KMS-11 (cell line): ENCODE data around the gene ASB9.

Experiments
- H2AFZ ChIP-seq: fragments of 200-600 bp; sonication (generic); 2 replicates; pipeline ENCODE4 v1.6.1; 2016; ENCODE audit warnings: antibody characterized with exemption, mixed run types, low read depth
- H3K27ac ChIP-seq: fragments of 200-600 bp; sonication (generic); 2 replicates; pipeline ENCODE4 v1.6.1; 2016; ENCODE audit warnings: mild to moderate bottlenecking, mixed run types
- H3K27me3 ChIP-seq: fragments of 200-600 bp; sonication (generic); 2 replicates; pipeline ENCODE4 v1.6.1; 2017; ENCODE audit warnings: mild to moderate bottlenecking, low read depth, mixed run types, moderate library complexity; ENCODE audit not compliant: insufficient read depth
- H3K36me3 ChIP-seq: fragments of 200-600 bp; sonication (generic); 2 replicates; pipeline ENCODE4 v1.6.1; 2017; ENCODE audit warnings: mild to moderate bottlenecking, mixed run types; ENCODE audit not compliant: insufficient read depth
- H3K4me1 ChIP-seq: fragments of 200-600 bp; sonication (generic); 2 replicates; pipeline ENCODE4 v1.6.1; 2016; ENCODE audit warnings: mild to moderate bottlenecking, low read depth, mixed run types; ENCODE audit not compliant: poor library complexity, severe bottlenecking
- H3K4me2 ChIP-seq: fragments of 200-600 bp; sonication (generic); 2 replicates; pipeline ENCODE4 v1.7.0; 2016; ENCODE audit warnings: mild to moderate bottlenecking, mixed run types
- H3K4me3 ChIP-seq: fragments of 200-600 bp; sonication (generic); IDR thresholded peaks from 2 replicates; pipeline ENCODE4 v1.6.1; 2017; ENCODE audit warnings: low read depth, low read length, mixed read lengths; ENCODE audit not compliant: insufficient read depth
- H3K79me2 ChIP-seq: fragments of 200-600 bp; sonication (generic); 2 replicates; pipeline ENCODE4 v1.6.1; 2016; ENCODE audit warnings: low read depth, mixed run types; ENCODE audit not compliant: insufficient read depth
- H3K9ac ChIP-seq: fragments of 200-600 bp; sonication (generic); 2 replicates; pipeline ENCODE4 v1.6.1; 2016; ENCODE audit warnings: mild to moderate bottlenecking, mixed run types
- H4K20me1 ChIP-seq: fragments of 200-600 bp; sonication (generic); 2 replicates; pipeline ENCODE4 v1.6.1; 2016; ENCODE audit warnings: mild to moderate bottlenecking, mixed run types; ENCODE audit not compliant: insufficient read depth
- TF ChIP-seq, protein P1 (sequence below): fragments of 200-600 bp; sonication (generic); conservative IDR thresholded peaks from 2 replicates; pipeline ENCODE4 v1.6.1; 2017; ENCODE audit warnings: low read depth, mild to moderate bottlenecking, antibody characterized with exemption, low read length, moderate library complexity, mixed read lengths

The ASB9 gene

DNA sequence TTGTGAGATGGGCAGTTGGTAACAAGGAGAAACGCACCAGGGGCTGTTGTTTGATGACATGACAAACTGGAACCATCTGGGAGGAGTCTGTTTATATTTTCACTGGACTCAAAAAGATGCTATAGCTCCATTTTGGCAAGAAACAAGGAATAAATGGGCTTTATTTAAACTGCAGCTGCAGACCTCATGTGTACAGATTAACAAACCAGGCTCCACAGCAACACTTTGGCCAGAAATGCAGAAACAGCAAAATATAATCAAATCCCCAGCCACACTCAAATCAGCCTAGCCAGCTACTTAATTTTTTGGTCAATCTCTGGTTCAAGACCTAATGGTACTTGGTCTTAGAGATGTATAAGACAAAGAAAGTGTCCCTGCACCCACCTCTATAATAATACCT lies 52.7 kb downstream of the ASB9 start:
- Histone ChIP-seq H3K79me2 (no peaks in the 10 kb centered on the region), H3K27ac (no peak overlapping the region), H3K27me3 (no peaks in the 10 kb centered on the region), H3K4me3 (no peak overlapping the region), H3K36me3 (no peaks in the 10 kb centered on the region), H3K4me1 (no peaks in the 10 kb centered on the region), H2AFZ (no peak overlapping the region), H3K9ac (no peak overlapping the region), H3K4me2 (no peak overlapping the region), H4K20me1 (no peaks in the 10 kb centered on the region)
- TF ChIP-seq, protein P1, sequence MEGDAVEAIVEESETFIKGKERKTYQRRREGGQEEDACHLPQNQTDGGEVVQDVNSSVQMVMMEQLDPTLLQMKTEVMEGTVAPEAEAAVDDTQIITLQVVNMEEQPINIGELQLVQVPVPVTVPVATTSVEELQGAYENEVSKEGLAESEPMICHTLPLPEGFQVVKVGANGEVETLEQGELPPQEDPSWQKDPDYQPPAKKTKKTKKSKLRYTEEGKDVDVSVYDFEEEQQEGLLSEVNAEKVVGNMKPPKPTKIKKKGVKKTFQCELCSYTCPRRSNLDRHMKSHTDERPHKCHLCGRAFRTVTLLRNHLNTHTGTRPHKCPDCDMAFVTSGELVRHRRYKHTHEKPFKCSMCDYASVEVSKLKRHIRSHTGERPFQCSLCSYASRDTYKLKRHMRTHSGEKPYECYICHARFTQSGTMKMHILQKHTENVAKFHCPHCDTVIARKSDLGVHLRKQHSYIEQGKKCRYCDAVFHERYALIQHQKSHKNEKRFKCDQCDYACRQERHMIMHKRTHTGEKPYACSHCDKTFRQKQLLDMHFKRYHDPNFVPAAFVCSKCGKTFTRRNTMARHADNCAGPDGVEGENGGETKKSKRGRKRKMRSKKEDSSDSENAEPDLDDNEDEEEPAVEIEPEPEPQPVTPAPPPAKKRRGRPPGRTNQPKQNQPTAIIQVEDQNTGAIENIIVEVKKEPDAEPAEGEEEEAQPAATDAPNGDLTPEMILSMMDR: no peak

DNA sequence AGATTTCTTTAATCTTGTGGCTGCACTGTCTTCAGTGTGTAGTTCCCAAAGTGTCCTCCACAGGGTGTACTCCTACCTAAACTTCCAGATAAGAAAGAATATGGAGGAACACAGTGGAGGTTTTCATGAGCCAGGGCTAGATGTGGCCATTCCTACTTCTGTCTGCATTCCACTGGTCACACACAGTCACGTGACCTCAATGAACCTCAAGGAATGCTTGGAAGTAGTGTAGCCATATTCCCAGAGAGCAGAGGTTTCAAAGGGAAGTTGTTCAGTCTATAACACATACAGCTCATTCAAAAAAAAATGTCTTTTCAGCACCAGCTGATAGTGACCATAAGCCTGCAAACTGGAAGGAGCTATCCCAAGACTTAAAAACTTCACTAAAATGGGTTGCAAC lies 53.6 kb downstream of the ASB9 start:
- H3K4me3 ChIP-seq: no peak overlapping the region
- TF ChIP-seq, protein P1: no peak
- H4K20me1 ChIP-seq: no peaks in the 10 kb centered on the region
- no peaks in the 10 kb centered on the region for H3K27me3 ChIP-seq
- H2AFZ ChIP-seq: no peak overlapping the region
- H3K27ac ChIP-seq: no peak overlapping the region
- no peaks in the 10 kb centered on the region for H3K36me3 ChIP-seq
- no peaks in the 10 kb centered on the region for H3K79me2 ChIP-seq
- no peak overlapping the region for H3K9ac ChIP-seq
- no peak overlapping the region for H3K4me2 ChIP-seq
- no peaks in the 10 kb centered on the region for H3K4me1 ChIP-seq

DNA sequence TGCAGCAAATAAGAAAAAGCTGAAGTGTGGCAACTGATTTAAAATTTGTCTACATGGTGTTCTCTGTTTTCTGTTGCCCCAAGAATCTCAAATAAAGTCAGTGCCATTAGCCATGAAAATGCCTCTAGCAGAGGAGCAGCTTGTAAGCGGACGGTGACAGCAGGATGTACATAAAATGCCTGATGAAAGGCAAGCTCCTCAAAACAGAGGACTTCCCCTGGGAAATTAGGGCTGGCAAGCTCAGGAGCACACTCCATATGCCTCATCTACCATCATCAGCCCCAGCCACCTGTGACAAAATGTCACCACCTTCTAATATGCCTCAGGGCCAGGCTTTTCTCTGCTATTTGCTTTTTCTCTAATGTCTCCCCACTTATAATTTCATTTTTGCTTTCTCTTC lies 54.5 kb downstream of the ASB9 start:
- TF ChIP-seq, protein P1: no peak
- H3K36me3 ChIP-seq: no peaks in the 10 kb centered on the region
- H3K27ac ChIP-seq: no peak overlapping the region
- H3K4me3 ChIP-seq: no peak overlapping the region
- no peaks in the 10 kb centered on the region for H3K79me2 ChIP-seq
- no peak overlapping the region for H3K4me2 ChIP-seq
- no peak overlapping the region for H3K9ac ChIP-seq
- H3K27me3 ChIP-seq: no peaks in the 10 kb centered on the region
- H3K4me1 ChIP-seq: no peaks in the 10 kb centered on the region
- no peaks in the 10 kb centered on the region for H4K20me1 ChIP-seq
- H2AFZ ChIP-seq: no peak overlapping the region

DNA sequence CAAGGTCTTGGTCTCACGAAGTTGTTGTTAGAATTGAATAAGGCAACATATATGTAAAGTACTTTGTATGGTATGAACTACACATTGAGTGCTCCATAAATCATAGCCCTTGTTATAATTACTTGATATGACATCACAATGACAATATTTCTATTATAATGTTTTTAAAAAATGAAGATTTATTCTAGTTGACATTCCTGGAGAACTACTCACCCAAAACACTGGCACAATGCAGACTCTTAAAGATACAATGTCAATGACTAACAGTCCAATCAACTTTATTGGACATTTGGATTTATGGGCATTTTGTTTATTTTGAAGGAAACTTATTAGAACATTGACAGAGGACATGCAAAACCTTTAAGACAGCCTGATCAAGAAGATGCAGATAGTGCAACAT lies 55.3 kb downstream of the ASB9 start:
- Histone ChIP-seq H3K4me3 (no peak overlapping the region), H3K4me2 (no peak overlapping the region), H3K27ac (no peak overlapping the region), H3K4me1 (no peaks in the 10 kb centered on the region), H3K27me3 (no peaks in the 10 kb centered on the region), H3K79me2 (no peaks in the 10 kb centered on the region), H3K36me3 (no peaks in the 10 kb centered on the region), H2AFZ (no peak overlapping the region), H3K9ac (no peak overlapping the region), H4K20me1 (no peaks in the 10 kb centered on the region)
- TF ChIP-seq, protein P1: no peak

DNA sequence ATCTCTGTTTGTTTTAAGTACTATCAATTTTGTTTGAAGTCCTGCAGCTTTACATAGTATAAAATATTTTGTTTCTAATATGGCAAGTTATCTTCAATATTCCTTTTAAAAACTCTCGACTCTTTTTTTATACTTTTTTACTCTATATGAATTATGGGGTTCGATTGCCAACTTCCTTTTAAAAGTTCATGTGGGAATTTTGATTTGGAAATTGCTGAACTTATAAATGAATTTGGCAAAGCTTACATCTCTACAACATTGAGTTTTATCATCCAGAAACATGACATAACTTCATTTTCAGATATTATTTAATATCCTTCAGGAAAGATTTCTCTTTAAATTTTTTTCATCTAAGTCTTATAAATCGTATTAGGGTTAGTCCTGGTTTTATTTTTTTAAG lies 60.8 kb downstream of the ASB9 start:
- H3K36me3 ChIP-seq: no peaks in the 10 kb centered on the region
- H3K4me1 ChIP-seq: no peaks in the 10 kb centered on the region
- no peaks in the 10 kb centered on the region for H3K27me3 ChIP-seq
- no peak overlapping the region for H3K4me3 ChIP-seq
- H3K79me2 ChIP-seq: no peaks in the 10 kb centered on the region
- no peak overlapping the region for H3K4me2 ChIP-seq
- TF ChIP-seq, protein P1: no peak
- H2AFZ ChIP-seq: no peak overlapping the region
- no peak overlapping the region for H3K9ac ChIP-seq
- no peak overlapping the region for H3K27ac ChIP-seq
- no peaks in the 10 kb centered on the region for H4K20me1 ChIP-seq
